Hepatocyte (in vitro differentiated cells): ENCODE results near the gene TNFRSF14. TPM values are rescaled to one million over a fixed set of nuclear protein-coding genes. Genes with fewer than 3 reads are reported as not detected.

Experiments used
- DNase-seq: peaks from one replicate; pipeline ENCODE4 v3.0.0-alpha.2; 2016; ENCODE audit warnings: low spot score
- H2AFZ ChIP-seq: fragments of 200-600 bp; sonication (generic); 2 replicates; pipeline ENCODE4 v1.6.0; 2016; ENCODE audit warnings: antibody characterized with exemption, mild to moderate bottlenecking
- H3K27ac ChIP-seq: fragments of 200-600 bp; sonication (generic); 2 replicates; pipeline ENCODE4 v1.5.1; 2016; ENCODE audit warnings: mild to moderate bottlenecking
- H3K27me3 ChIP-seq: fragments of 200-600 bp; sonication (generic); 2 replicates; pipeline ENCODE4 v1.6.1; 2016
- H3K36me3 ChIP-seq: fragments of 200-600 bp; sonication (generic); replicated peaks from 2 replicates; pipeline ENCODE4 v1.5.1; 2016; ENCODE audit warnings: low read depth; ENCODE audit not compliant: insufficient read depth
- H3K4me1 ChIP-seq: fragments of 200-600 bp; sonication (generic); 2 replicates; pipeline ENCODE4 v1.5.1; 2016; ENCODE audit warnings: mild to moderate bottlenecking, moderate library complexity; ENCODE audit not compliant: insufficient read depth
- H3K4me2 ChIP-seq: fragments of 200-600 bp; sonication (generic); 2 replicates; pipeline ENCODE4 v1.6.0; 2016
- H3K4me3 ChIP-seq: fragments of 200-600 bp; sonication (generic); 2 replicates; pipeline ENCODE4 v1.5.1; 2016; ENCODE audit warnings: mild to moderate bottlenecking
- H3K79me2 ChIP-seq: fragments of 200-600 bp; sonication (generic); 2 replicates; pipeline ENCODE4 v1.6.0; 2017; ENCODE audit warnings: mild to moderate bottlenecking
- H3K9me2 ChIP-seq: fragments of 200-600 bp; sonication (generic); replicated peaks from 2 replicates; pipeline ENCODE4 v1.6.0; 2017; ENCODE audit warnings: mild to moderate bottlenecking; ENCODE audit not compliant: insufficient read depth
- H3K9me3 ChIP-seq: fragments of 200-600 bp; sonication (generic); 2 replicates; pipeline ENCODE4 v1.5.1; 2016; ENCODE audit warnings: low read depth, mild to moderate bottlenecking
- H4K20me1 ChIP-seq: fragments of 200-600 bp; sonication (generic); 2 replicates; pipeline ENCODE4 v1.6.0; 2016; ENCODE audit warnings: mild to moderate bottlenecking; ENCODE audit not compliant: insufficient read depth, poor library complexity, severe bottlenecking
- EZH2 ChIP-seq: fragments of 200-600 bp; sonication (generic); IDR thresholded peaks from 2 replicates; pipeline ENCODE4 v1.6.1; 2016; ENCODE audit warnings: antibody characterized with exemption, mild to moderate bottlenecking, borderline replicate concordance
- EZH2phosphoT487 ChIP-seq: fragments of 200-600 bp; sonication (generic); IDR thresholded peaks from one replicate; pipeline ENCODE4 v1.6.1; 2018; ENCODE audit warnings: antibody characterized with exemption, mild to moderate bottlenecking, low read depth, moderate library complexity; ENCODE audit not compliant: unreplicated experiment, severe bottlenecking
- WGBS: methylation state at CpG from one replicate; pipeline ENCODE4 v1.1.6; 2016; ENCODE audit warnings: low lambda C conversion rate; ENCODE audit errors: missing lambda C conversion rate; 5-methylcytosine and 5-hydroxymethylcytosine counted together
- polyA plus RNA-seq: library from polyadenylated mRNA; unstranded; fragments of >200 nt; fragmentation: Nextera tagmentation; extraction: Ambion mirVana; gene quantifications from 2 replicates; pipeline ENCODE4 v1.2.1, GENCODE V29; 2016
- total RNA-seq: library from RNA; depleted of rRNA; stranded (reverse); fragments of >200 nt; gene quantifications from 2 replicates; pipeline ENCODE4 v1.2.3, GENCODE V29; 2014
- TF ChIP-seq, protein P1 (sequence below): fragments of 200-600 bp; sonication (generic); IDR thresholded peaks from 2 replicates; pipeline ENCODE4 v1.5.1; 2016; ENCODE audit warnings: antibody characterized with exemption, mild to moderate bottlenecking; ENCODE audit not compliant: poor library complexity

Gene TNFRSF14
- total and polyA plus RNA-seq, 2 experiments from 2014 or later = 5.3 to 6.1 TPM

DNA sequence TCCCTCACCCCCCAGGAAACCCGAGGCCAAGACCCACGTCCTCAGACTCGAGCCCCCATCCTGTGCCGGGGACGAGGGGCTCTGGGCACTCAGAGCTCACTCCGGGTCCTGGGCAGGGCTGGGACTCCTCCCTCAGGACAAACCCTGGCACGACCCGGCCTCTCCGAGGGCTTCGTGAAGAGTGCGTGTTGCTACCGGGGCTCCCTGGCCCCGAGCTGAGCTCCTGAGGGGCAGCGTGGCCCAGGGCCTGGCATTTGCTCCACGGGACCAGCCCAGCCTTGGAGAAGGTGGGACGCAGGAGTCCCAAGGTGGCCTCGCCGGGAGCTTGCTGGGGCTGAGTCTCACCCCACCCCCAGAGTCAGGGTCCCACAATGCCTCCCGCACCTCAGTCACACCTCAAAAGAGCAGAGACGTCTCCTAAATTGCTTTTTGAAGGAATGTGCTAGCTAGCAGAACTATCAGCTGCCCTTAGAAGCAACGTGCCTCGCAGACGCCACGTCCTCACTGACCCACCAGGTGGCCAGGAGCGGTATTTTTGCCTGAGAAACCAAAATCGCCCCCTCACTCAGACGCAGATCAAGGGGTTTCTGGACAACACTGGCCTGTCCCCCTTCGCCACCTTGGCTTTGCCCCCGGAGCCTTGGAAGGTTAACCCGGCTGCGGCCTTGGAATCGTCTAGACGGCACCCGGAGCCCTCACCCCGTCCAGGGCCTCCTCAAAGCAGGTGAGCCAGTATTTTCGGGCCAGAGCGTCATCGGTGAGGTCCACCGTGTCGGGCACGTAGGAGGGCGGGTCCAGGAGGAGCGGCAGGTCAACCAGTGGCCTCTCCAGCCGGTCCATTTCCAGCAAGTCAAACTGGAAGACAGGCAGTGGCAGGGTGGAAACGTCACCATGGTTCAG is 41.1 kb upstream of the TNFRSF14 start:
- no peaks in the 10 kb centered on the region for H3K36me3 ChIP-seq
- H3K4me1 ChIP-seq = no peaks in the 10 kb centered on the region
- no peaks in the 10 kb centered on the region for H3K79me2 ChIP-seq
- no peak overlapping the region for H3K27ac ChIP-seq
- no peak for DNase-seq
- H3K4me2 ChIP-seq = no peak overlapping the region
- no peak overlapping the region for H3K4me3 ChIP-seq
- H3K27me3 ChIP-seq = no peaks in the 10 kb centered on the region
- no peaks in the 10 kb centered on the region for H3K9me3 ChIP-seq
- H3K9me2 ChIP-seq = no peaks in the 10 kb centered on the region
- no peaks in the 10 kb centered on the region for H4K20me1 ChIP-seq
- 94% methylated on average over 45 of the region's 45 CpGs for WGBS
- TF ChIP-seq, protein P1, sequence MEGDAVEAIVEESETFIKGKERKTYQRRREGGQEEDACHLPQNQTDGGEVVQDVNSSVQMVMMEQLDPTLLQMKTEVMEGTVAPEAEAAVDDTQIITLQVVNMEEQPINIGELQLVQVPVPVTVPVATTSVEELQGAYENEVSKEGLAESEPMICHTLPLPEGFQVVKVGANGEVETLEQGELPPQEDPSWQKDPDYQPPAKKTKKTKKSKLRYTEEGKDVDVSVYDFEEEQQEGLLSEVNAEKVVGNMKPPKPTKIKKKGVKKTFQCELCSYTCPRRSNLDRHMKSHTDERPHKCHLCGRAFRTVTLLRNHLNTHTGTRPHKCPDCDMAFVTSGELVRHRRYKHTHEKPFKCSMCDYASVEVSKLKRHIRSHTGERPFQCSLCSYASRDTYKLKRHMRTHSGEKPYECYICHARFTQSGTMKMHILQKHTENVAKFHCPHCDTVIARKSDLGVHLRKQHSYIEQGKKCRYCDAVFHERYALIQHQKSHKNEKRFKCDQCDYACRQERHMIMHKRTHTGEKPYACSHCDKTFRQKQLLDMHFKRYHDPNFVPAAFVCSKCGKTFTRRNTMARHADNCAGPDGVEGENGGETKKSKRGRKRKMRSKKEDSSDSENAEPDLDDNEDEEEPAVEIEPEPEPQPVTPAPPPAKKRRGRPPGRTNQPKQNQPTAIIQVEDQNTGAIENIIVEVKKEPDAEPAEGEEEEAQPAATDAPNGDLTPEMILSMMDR = no peak
- TF ChIP-seq EZH2 (no peak), EZH2phosphoT487 (no peak)
- no peak overlapping the region for H2AFZ ChIP-seq

DNA sequence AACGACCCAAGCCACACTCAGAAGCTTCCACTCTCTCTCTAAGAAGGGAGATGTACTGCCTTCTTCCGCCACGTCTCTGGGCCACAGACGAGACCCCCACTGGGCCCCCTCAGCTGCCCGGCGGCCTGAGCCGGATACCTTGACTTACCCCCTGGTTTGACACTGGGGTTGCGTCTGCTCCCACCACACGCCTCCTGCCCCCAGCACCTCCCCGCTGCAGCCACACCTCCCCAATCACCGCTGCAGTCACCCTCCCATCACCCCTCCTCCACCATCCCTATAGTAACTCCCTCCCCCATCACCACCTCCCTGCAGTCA is 40.4 kb upstream of the TNFRSF14 start:
- Histone ChIP-seq H3K9me3 (no peaks in the 10 kb centered on the region), H3K9me2 (no peaks in the 10 kb centered on the region), H3K4me1 (no peaks in the 10 kb centered on the region), H3K36me3 (no peaks in the 10 kb centered on the region), H3K27me3 (no peaks in the 10 kb centered on the region), H3K4me2 (no peak overlapping the region), H3K27ac (no peak overlapping the region), H3K79me2 (no peaks in the 10 kb centered on the region), H3K4me3 (no peak overlapping the region), H2AFZ (no peak overlapping the region), H4K20me1 (peaks cover 1% of the 10 kb centered on the region)
- no peak for DNase-seq
- TF ChIP-seq, protein P1 = no peak
- TF ChIP-seq EZH2 (no peak), EZH2phosphoT487 (no peak)
- 93% methylated on average over 7 of the region's 11 CpGs for WGBS

DNA sequence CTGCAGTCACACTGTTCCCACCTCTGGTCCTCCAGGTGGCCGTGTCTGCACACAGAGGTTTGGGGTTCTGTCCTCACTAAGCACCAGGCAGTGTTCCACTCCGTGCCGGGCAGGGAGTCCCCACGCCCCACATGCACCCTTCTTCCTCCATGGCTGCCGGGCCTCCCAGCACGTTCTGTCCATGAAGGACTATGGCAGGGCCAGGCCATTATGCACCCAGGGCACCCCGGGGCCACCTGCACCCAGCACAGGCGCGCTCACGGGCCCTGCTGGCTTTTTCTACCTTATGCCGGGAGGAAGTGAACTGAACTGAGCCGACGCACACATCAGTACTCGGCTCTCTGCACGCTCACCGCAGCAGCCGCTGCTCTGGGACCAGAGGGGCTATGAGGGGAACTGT is 40.0 kb upstream of the TNFRSF14 start:
- Histone ChIP-seq H3K9me3 (no peaks in the 10 kb centered on the region), H4K20me1 (peaks cover 5% of the 10 kb centered on the region), H3K36me3 (no peaks in the 10 kb centered on the region), H3K79me2 (peaks cover under 1% of the 10 kb centered on the region), H3K4me1 (no peaks in the 10 kb centered on the region), H2AFZ (no peak overlapping the region), H3K27me3 (no peaks in the 10 kb centered on the region), H3K4me3 (no peak overlapping the region), H3K27ac (no peak overlapping the region), H3K9me2 (no peaks in the 10 kb centered on the region), H3K4me2 (no peak overlapping the region)
- TF ChIP-seq EZH2 (no peak), EZH2phosphoT487 (no peak)
- TF ChIP-seq, protein P1 = no peak
- WGBS = 93% methylated on average over 17 of the region's 17 CpGs
- no peak for DNase-seq
